ENCODE results near the gene AKT2. TPM values are rescaled to one million over a fixed set of nuclear protein-coding genes. Genes with fewer than 3 reads are reported as not detected.

Gene AKT2
- total RNA-seq, 1 experiment from 2014 or later = 141 TPM

- no peak for DNase-seq (ENCODE audit: low read depth, low spot score)
- H4K20me1 ChIP-seq (ENCODE audit: insufficient read depth) = no peaks in the 10 kb centered on the region
- H3K9ac ChIP-seq (ENCODE audit: low read length) = no peak overlapping the region
- TF ChIP-seq RAD21 (IDR thresholded peaks at IDR 0.05; ENCODE audit: low read depth) = no peak
- no peak for TF ChIP-seq EZH2phosphoT487 (IDR thresholded peaks at IDR 0.05; ENCODE audit: borderline replicate concordance)
- TF ChIP-seq, protein P1, sequence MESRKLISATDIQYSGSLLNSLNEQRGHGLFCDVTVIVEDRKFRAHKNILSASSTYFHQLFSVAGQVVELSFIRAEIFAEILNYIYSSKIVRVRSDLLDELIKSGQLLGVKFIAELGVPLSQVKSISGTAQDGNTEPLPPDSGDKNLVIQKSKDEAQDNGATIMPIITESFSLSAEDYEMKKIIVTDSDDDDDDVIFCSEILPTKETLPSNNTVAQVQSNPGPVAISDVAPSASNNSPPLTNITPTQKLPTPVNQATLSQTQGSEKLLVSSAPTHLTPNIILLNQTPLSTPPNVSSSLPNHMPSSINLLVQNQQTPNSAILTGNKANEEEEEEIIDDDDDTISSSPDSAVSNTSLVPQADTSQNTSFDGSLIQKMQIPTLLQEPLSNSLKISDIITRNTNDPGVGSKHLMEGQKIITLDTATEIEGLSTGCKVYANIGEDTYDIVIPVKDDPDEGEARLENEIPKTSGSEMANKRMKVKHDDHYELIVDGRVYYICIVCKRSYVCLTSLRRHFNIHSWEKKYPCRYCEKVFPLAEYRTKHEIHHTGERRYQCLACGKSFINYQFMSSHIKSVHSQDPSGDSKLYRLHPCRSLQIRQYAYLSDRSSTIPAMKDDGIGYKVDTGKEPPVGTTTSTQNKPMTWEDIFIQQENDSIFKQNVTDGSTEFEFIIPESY (IDR thresholded peaks at IDR 0.05; ENCODE audit: extremely low read depth, insufficient replicate concordance, low read length) = no peak
- TF ChIP-seq JUND (IDR thresholded peaks at IDR 0.05) = no peak
- TF ChIP-seq FOSL1 (IDR thresholded peaks at IDR 0.05; ENCODE audit: low read depth) = no peak
- TF ChIP-seq SRF (IDR thresholded peaks at IDR 0.05; ENCODE audit: low read depth) = no peak
- no peak for TF ChIP-seq CBX3 (IDR thresholded peaks at IDR 0.05; ENCODE audit: low read depth)
- TF ChIP-seq, protein P2, sequence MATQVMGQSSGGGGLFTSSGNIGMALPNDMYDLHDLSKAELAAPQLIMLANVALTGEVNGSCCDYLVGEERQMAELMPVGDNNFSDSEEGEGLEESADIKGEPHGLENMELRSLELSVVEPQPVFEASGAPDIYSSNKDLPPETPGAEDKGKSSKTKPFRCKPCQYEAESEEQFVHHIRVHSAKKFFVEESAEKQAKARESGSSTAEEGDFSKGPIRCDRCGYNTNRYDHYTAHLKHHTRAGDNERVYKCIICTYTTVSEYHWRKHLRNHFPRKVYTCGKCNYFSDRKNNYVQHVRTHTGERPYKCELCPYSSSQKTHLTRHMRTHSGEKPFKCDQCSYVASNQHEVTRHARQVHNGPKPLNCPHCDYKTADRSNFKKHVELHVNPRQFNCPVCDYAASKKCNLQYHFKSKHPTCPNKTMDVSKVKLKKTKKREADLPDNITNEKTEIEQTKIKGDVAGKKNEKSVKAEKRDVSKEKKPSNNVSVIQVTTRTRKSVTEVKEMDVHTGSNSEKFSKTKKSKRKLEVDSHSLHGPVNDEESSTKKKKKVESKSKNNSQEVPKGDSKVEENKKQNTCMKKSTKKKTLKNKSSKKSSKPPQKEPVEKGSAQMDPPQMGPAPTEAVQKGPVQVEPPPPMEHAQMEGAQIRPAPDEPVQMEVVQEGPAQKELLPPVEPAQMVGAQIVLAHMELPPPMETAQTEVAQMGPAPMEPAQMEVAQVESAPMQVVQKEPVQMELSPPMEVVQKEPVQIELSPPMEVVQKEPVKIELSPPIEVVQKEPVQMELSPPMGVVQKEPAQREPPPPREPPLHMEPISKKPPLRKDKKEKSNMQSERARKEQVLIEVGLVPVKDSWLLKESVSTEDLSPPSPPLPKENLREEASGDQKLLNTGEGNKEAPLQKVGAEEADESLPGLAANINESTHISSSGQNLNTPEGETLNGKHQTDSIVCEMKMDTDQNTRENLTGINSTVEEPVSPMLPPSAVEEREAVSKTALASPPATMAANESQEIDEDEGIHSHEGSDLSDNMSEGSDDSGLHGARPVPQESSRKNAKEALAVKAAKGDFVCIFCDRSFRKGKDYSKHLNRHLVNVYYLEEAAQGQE (IDR thresholded peaks at IDR 0.05; ENCODE audit: low read depth) = no peak
- POLR2A ChIA-PET = no interaction called here
- no peak overlapping the region for H3K4me3 ChIP-seq (replicated peaks in 1 of 2; ENCODE audit: low read depth in 1 of 2, low read length in 2 of 2)
- ATAC-seq = no peak
- H3K36me3 ChIP-seq (ENCODE audit: control insufficient read depth in 1 of 2, insufficient read depth in 2 of 2, low read length in 2 of 2) = peaks cover 14 to 24% of the 10 kb centered on the region in 2 experiments; a peak in 3 of 4 replicates
- H3K79me2 ChIP-seq (ENCODE audit: insufficient read depth, low read length) = peaks cover 14% of the 10 kb centered on the region; the same call in 1 of the 2 replicates
- RAD21 ChIA-PET (ENCODE audit: low non-redundant PET in 1 of 2, low total read pairs in 2 of 2, uncharacterized antibody in 2 of 2, unreplicated experiment in 2 of 2) = no interaction called here
- H3K27ac ChIP-seq (ENCODE audit: low read depth, low read length) = no peak overlapping the region
- no peaks in the 10 kb centered on the region for H3K9me2 ChIP-seq (ENCODE audit: insufficient read depth)
- no peak overlapping the region for H3K4me2 ChIP-seq (ENCODE audit: low read length)
- H3K4me1 ChIP-seq (ENCODE audit: control insufficient read depth in 1 of 2, insufficient read depth in 2 of 2, low read length in 2 of 2) = peaks cover 13 to 15% of the 10 kb centered on the region in 2 experiments; a peak in 2 of 4 replicates
- H2AFZ ChIP-seq (ENCODE audit: low read depth, low read length, poor library complexity, severe bottlenecking) = no peak overlapping the region
- H3K27me3 ChIP-seq (ENCODE audit: insufficient read depth, low read length) = no peaks in the 10 kb centered on the region
- no peaks in the 10 kb centered on the region for H3K9me3 ChIP-seq (ENCODE audit: control insufficient read depth in 1 of 2, insufficient read depth in 1 of 2, low read depth in 1 of 2, low read length in 2 of 2)
- CTCF ChIA-PET = no interaction called here
- intact Hi-C loops (cut with micrococcal nuclease) = no loop called here
- BruUV-seq (replicated peaks) = no TSS peak
These were observed 31.5 kb downstream of the AKT2 start for GRCh38 chr19:40253611-40254092.
